DMS79 (cell line): ENCODE measurements around the gene PLEKHM1.
A peak's percentile ranks its signal among the peaks of the same experiment; 100 is the strongest.
"Not testable (repeated sequence)": the region's sequence is repeated elsewhere in the genome, so short reads cannot be mapped to it uniquely, and the experiment has no call there.

ENCODE experiments used
- DNase-seq: peaks from one replicate; lab custom pipeline; 2025; lab: John Stamatoyannopoulos, UW

Gene PLEKHM1

GRCh38 chr17:45490615-45491433, at the start of gene PLEKHM1:
TSS of gene PLEKHM1 (minus strand) at chr17:45490721. CDS start at chr17:45482484, 8,237 bp downstream.
- peak; percentile 34 for DNase-seq

- not testable (repeated sequence) for DNase-seq
Observed at GRCh38 chr17:45538168-45538567, 47.6 kb upstream of the PLEKHM1 start.

- not testable (repeated sequence) for DNase-seq
Observed at GRCh38 chr17:45506072-45506471, 15.6 kb upstream of the PLEKHM1 start.

- not testable (repeated sequence) for DNase-seq
Observed at GRCh38 chr17:45505183-45505582, 14.7 kb upstream of the PLEKHM1 start.

GRCh38 chr17:45501092-45501707, 10.7 kb upstream of the PLEKHM1 start:
- DNase-seq, result not testable (repeated sequence)

GRCh38 chr17:45500478-45500877, 10.0 kb upstream of the PLEKHM1 start:
- not testable (repeated sequence) for DNase-seq

- DNase-seq, result not testable (repeated sequence)
Observed at GRCh38 chr17:45499208-45499607, 8.7 kb upstream of the PLEKHM1 start.

GRCh38 chr17:45498377-45498776, 7.9 kb upstream of the PLEKHM1 start:
- DNase-seq, result not testable (repeated sequence)

- DNase-seq, result not testable (repeated sequence)
Observed at GRCh38 chr17:45497449-45497848, 6.9 kb upstream of the PLEKHM1 start.

- not testable (repeated sequence) for DNase-seq
Observed at GRCh38 chr17:45496507-45496906, 6.0 kb upstream of the PLEKHM1 start.

GRCh38 chr17:45494556-45494955, 4.0 kb upstream of the PLEKHM1 start:
- DNase-seq, result not testable (repeated sequence)

- DNase-seq, result not testable (repeated sequence)
Observed at GRCh38 chr17:45492156-45492555, 1.6 kb upstream of the PLEKHM1 start.

GRCh38 chr17:45490198-45490597, 323 bp downstream of the PLEKHM1 start:
- not testable (repeated sequence) for DNase-seq

- DNase-seq, result peak; percentile 59
Observed at GRCh38 chr17:45487704-45488103, 2.8 kb downstream of the PLEKHM1 start.

GRCh38 chr17:45483591-45484216, 6.8 kb downstream of the PLEKHM1 start:
- DNase-seq, result not testable (repeated sequence)

GRCh38 chr17:45483177-45483576, 7.3 kb downstream of the PLEKHM1 start:
- DNase-seq, result not testable (repeated sequence)

GRCh38 chr17:45482317-45482716, 8.2 kb downstream of the PLEKHM1 start:
- not testable (repeated sequence) for DNase-seq

- DNase-seq, result not testable (repeated sequence)
Observed at GRCh38 chr17:45475436-45475835, 15.1 kb downstream of the PLEKHM1 start.

- DNase-seq, result not testable (repeated sequence)
Observed at GRCh38 chr17:45472249-45472648, 18.3 kb downstream of the PLEKHM1 start.

- DNase-seq, result not testable (repeated sequence)
Observed at GRCh38 chr17:45469204-45469563, 21.3 kb downstream of the PLEKHM1 start.

- DNase-seq, result not testable (repeated sequence)
Observed at GRCh38 chr17:45468293-45469203, 22.0 kb downstream of the PLEKHM1 start.
